Measurements from ENCODE around the gene ZC3H13. TPM values are rescaled to one million over a fixed set of nuclear protein-coding genes. Genes with fewer than 3 reads are reported as not detected.

The ZC3H13 gene
- total RNA-seq, 1 experiment from 2014 or later: 61.9 TPM

DNA sequence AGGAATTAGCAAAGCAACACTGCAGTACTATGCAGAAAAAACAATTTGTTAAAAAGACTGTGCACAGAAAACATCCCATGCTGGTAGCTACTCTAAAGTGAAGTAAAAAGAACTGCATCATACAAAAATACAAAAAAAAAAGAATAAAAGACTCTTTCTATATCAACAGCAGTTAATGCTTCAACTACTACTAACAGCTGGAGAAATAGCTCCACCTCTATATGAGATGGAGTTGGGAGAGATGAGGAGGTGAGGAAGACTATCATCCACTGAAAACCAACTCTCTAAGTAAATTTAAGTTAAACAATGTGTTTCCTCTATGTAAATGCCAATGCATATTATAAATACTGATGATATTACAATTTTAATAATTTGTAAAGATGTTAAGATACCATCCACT lies 1.8 kb downstream of the ZC3H13 start:
- Mint-ChIP-seq H3K4me1 (peaks cover 6 to 13% of the 10 kb centered on the region in 2 experiments), H3K27me3 (ENCODE audit: low read depth) (no peaks in the 10 kb centered on the region), H3K9me3 (no peaks in the 10 kb centered on the region), H3K27ac (no peak overlapping the region), H3K4me3 (peak overlapping the region; percentile 25 to 54; a peak in 3 of 5 replicates), H3K36me3 (ENCODE audit: insufficient read depth in 1 of 3, low read depth in 3 of 3) (no peaks in the 10 kb centered on the region)
- no peak for DNase-seq
- Histone ChIP-seq H3K23ac (ENCODE audit: insufficient read length, low read depth, low read length) (no peak overlapping the region), H3K9me3 (ENCODE audit: control insufficient read depth, low read depth, low read length) (no peaks in the 10 kb centered on the region), H2BK120ac (ENCODE audit: low read depth, low read length, poor library complexity, severe bottlenecking) (no peak overlapping the region), H2AK5ac (ENCODE audit: insufficient read length, low read length) (no peak overlapping the region), H3K27ac (ENCODE audit: insufficient read length, low read depth, low read length) (no peak overlapping the region), H3K79me2 (ENCODE audit: insufficient read depth, low read length) (peaks cover 21% of the 10 kb centered on the region; the same call in 1 of the 2 replicates), H2BK15ac (ENCODE audit: low read depth, low read length) (no peak overlapping the region), H3K9ac (ENCODE audit: extremely low read depth, insufficient read length, low read length) (no peak overlapping the region), H4K91ac (ENCODE audit: insufficient read length, low read depth, low read length) (no peak overlapping the region), H3K14ac (ENCODE audit: insufficient read depth, low read length) (no peak overlapping the region), H2BK12ac (ENCODE audit: insufficient read length, low read depth, low read length) (no peak overlapping the region), H3K56ac (ENCODE audit: insufficient read length, low read depth, low read length) (no peak overlapping the region), H3K4me2 (ENCODE audit: insufficient read depth, insufficient read length, low read length) (peak overlapping the region; percentile 79), H3K4ac (ENCODE audit: low read depth, low read length) (no peak overlapping the region), H3T11ph (ENCODE audit: low read length) (no peak overlapping the region), H3K79me1 (ENCODE audit: insufficient read depth, low read depth, low read length, poor library complexity, severe bottlenecking) (no peaks in the 10 kb centered on the region), H4K8ac (replicated peaks; ENCODE audit: insufficient read length, low read depth, low read length) (no peak overlapping the region), H4K5ac (ENCODE audit: insufficient read length, low read depth, low read length) (no peak overlapping the region), H2AFZ (ENCODE audit: low read length) (no peak overlapping the region), H2BK5ac (ENCODE audit: insufficient read length, low read length) (no peak overlapping the region), H3K4me1 (ENCODE audit: insufficient read depth, low read length) (no peaks in the 10 kb centered on the region), H3K27me3 (ENCODE audit: insufficient read depth, low read length) (no peaks in the 10 kb centered on the region), H3K23me2 (ENCODE audit: insufficient read length, low read depth, low read length, poor library complexity, severe bottlenecking) (no peaks in the 10 kb centered on the region), H3K18ac (ENCODE audit: insufficient read length, low read depth, low read length) (no peak overlapping the region), H4K20me1 (ENCODE audit: control insufficient read depth, insufficient read depth, insufficient read length) (no peaks in the 10 kb centered on the region), H2BK20ac (ENCODE audit: low read depth, low read length, poor library complexity, severe bottlenecking) (no peak overlapping the region)
- no peak for TF ChIP-seq CTCF (conservative IDR thresholded peaks at IDR 0.05)

Data from H9 (cell line).